Measurements from ENCODE around the gene OR2K2.
"Not testable (repeated sequence)": the region's sequence is repeated elsewhere in the genome, so short reads cannot be mapped to it uniquely, and the experiment has no call there.

The OR2K2 gene

GRCh38 chr9:111349766-111350165 lies 19.7 kb upstream of the OR2K2 start:
- Histone ChIP-seq H3K27ac (no peak overlapping the region), H3K27me3 (peaks cover 3% of the 10 kb centered on the region), H3K4me1 (ENCODE audit: control insufficient read depth in 1 of 2, insufficient read depth in 1 of 2, low read depth in 1 of 2, low read length in 1 of 2) (no peaks in the 10 kb centered on the region), H3K4me3 (ENCODE audit: low read depth in 1 of 2, low read length in 1 of 2) (no peak overlapping the region), H3K9me3 (no peaks in the 10 kb centered on the region), H3K36me3 (no peaks in the 10 kb centered on the region)
- TF ChIP-seq CTCF (IDR thresholded peaks at IDR 0.05): no peak

- H3K9me3 ChIP-seq: no peaks in the 10 kb centered on the region
- no peak overlapping the region for H3K27ac ChIP-seq
- TF ChIP-seq CTCF (IDR thresholded peaks at IDR 0.05): no peak
- peaks cover 3% of the 10 kb centered on the region for H3K27me3 ChIP-seq
- H3K4me1 ChIP-seq (ENCODE audit: control insufficient read depth in 1 of 2, insufficient read depth in 1 of 2, low read depth in 1 of 2, low read length in 1 of 2): no peaks in the 10 kb centered on the region
- H3K36me3 ChIP-seq: no peaks in the 10 kb centered on the region
- H3K4me3 ChIP-seq (ENCODE audit: low read depth in 1 of 2, low read length in 1 of 2): no peak overlapping the region
These were observed 18.8 kb upstream of the OR2K2 start for GRCh38 chr9:111348821-111349271.

GRCh38 chr9:111334318-111334863 lies 4.4 kb upstream of the OR2K2 start:
- H3K4me1 ChIP-seq (ENCODE audit: control insufficient read depth in 1 of 2, insufficient read depth in 1 of 2, low read depth in 1 of 2, low read length in 1 of 2); H3K27me3 ChIP-seq; H3K27ac ChIP-seq; H3K36me3 ChIP-seq; H3K9me3 ChIP-seq; H3K4me3 ChIP-seq (ENCODE audit: low read depth in 1 of 2, low read length in 1 of 2): not testable (repeated sequence)

GRCh38 chr9:111320631-111321030 lies 9.4 kb downstream of the OR2K2 start:
- H3K36me3 ChIP-seq: no peaks in the 10 kb centered on the region
- H3K4me3 ChIP-seq (ENCODE audit: low read depth in 1 of 2, low read length in 1 of 2): no peak overlapping the region
- H3K4me1 ChIP-seq (ENCODE audit: control insufficient read depth in 1 of 2, insufficient read depth in 1 of 2, low read depth in 1 of 2, low read length in 1 of 2): no peaks in the 10 kb centered on the region
- H3K27me3 ChIP-seq: no peaks in the 10 kb centered on the region
- no peak overlapping the region for H3K27ac ChIP-seq
- TF ChIP-seq CTCF (IDR thresholded peaks at IDR 0.05): no peak
- no peaks in the 10 kb centered on the region for H3K9me3 ChIP-seq

- no peak for TF ChIP-seq CTCF (IDR thresholded peaks at IDR 0.05)
- Histone ChIP-seq H3K27me3 (no peaks in the 10 kb centered on the region), H3K36me3 (no peaks in the 10 kb centered on the region), H3K4me3 (ENCODE audit: low read depth in 1 of 2, low read length in 1 of 2) (no peak overlapping the region), H3K9me3 (no peaks in the 10 kb centered on the region), H3K4me1 (ENCODE audit: control insufficient read depth in 1 of 2, insufficient read depth in 1 of 2, low read depth in 1 of 2, low read length in 1 of 2) (no peaks in the 10 kb centered on the region), H3K27ac (no peak overlapping the region)
These were observed 13.2 kb downstream of the OR2K2 start for GRCh38 chr9:111316796-111317195.

GRCh38 chr9:111305914-111306313 lies 24.1 kb downstream of the OR2K2 start:
- Histone ChIP-seq H3K9me3 (no peaks in the 10 kb centered on the region), H3K4me1 (ENCODE audit: control insufficient read depth in 1 of 2, insufficient read depth in 1 of 2, low read depth in 1 of 2, low read length in 1 of 2) (no peaks in the 10 kb centered on the region), H3K4me3 (ENCODE audit: low read depth in 1 of 2, low read length in 1 of 2) (no peak overlapping the region), H3K36me3 (no peaks in the 10 kb centered on the region), H3K27me3 (no peaks in the 10 kb centered on the region), H3K27ac (no peak overlapping the region)
- no peak for TF ChIP-seq CTCF (IDR thresholded peaks at IDR 0.05)

GRCh38 chr9:111304000-111304399 lies 26.0 kb downstream of the OR2K2 start:
- H3K36me3 ChIP-seq; H3K4me1 ChIP-seq (ENCODE audit: control insufficient read depth in 1 of 2, insufficient read depth in 1 of 2, low read depth in 1 of 2, low read length in 1 of 2); H3K27me3 ChIP-seq; H3K4me3 ChIP-seq (ENCODE audit: low read depth in 1 of 2, low read length in 1 of 2); H3K27ac ChIP-seq; H3K9me3 ChIP-seq: not testable (repeated sequence)
